ENCODE data around the gene MCHR2.

MCHR2 gene

DNA sequence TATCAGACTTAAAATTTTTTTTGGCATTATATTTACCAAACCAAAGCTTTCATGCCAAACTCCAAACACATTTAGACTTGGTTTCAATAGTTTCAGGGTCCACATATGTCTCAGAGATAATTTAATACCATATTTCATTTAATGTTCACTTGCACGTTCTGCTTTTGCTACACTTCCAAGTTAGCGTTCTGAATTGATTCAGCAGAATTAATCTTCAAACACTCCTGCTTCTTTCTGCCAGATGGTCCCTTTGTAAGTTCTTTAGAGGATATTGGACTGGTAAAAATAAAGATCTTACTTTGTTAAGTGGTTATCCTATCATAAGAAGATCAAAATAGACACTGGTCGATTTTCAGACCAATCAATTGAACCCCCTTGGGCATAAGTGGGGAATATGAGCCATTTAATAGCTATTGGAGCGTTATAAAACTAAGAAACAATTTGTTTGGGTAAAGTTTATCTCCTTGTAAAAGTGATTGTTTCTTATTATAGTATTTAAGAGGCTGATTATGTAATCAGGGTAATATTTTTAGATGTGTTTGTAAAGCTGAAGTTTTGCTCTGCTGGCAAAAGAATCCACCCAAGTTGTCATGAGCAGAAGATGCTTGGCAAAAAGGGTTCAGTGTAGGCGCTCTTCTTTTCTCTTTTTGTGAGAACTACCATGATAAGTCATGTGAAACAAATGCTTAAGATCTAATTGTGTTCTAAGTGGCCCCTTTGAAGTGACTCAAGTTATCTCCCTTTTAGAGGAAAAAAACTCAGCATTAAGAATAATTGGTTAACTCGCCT lies 92.2 kb downstream of the MCHR2 start:
- DNase-seq, result no peak

GRCh38 chr6:99894815-99895214 lies 99.2 kb downstream of the MCHR2 start:
- DNase-seq, result no peak

DNA sequence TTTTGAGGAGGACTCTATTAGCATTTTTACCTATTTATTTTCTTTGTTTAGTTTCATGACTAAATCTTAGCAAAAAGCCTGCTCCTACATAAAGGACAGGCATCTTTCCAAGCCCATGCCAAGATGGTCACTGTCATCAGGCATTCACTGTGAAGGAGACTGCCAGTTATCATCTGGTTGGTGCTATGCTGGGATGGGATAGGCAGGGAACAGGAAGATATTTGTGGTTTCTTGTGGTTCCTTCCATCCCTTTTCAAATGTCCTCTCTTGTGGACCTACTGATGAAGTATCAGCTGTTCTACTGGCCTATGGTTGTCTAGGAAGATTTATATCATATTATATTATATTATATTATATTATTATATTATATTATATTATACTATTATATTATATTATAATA lies 107.0 kb downstream of the MCHR2 start:
- no peak for DNase-seq

GRCh38 chr6:99885051-99885450 lies 109.0 kb downstream of the MCHR2 start:
- no peak for DNase-seq

DNA sequence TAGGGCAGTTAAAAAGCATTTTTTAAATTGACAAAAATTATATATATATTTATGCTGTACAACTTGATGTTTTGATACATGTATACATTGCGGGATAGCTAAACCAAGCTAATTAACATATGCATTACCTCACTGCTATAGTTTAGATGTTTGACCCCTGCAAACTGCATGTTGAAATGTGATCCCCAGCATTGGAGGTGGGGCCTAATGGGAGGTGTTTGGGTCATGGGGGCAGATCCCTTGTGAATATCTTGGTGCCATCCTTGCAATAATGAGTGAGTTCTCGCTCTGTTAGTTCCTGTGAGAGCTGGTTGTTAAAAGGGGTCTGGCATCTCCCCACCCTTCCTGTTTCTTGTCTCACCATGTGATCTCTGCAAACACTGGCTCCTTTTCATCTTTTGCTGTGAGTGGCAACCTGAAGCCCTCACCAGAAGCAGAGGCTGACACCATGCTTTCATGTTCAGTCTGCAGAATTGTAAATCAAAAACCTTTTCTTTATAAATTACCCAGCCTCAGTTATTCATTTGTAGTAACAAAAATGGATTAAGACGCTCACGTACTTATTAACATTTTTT lies 111.8 kb downstream of the MCHR2 start:
- DNase-seq, result no peak

- no peak for DNase-seq
Observed at GRCh38 chr6:99879431-99879830, 114.6 kb downstream of the MCHR2 start.

- no peak for DNase-seq
Observed at GRCh38 chr6:99875068-99875467, 119.0 kb downstream of the MCHR2 start.

DNA sequence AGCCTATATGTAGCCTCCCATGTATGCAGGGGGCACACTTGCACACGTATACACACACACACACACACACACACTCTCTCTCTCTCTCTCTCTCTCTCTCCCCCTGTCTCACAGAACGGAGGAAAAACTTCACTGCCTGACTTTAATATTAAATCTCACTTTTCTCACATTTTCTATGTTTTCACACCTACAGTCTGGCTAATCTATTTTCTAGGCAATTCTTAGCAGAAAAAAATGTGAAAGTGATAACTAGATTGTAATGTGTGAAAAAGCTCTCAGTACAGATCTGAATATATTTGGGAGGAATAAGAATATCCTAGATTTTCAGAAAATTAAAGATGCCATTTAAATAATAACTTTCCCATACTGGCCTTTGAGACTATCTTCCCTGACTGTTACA lies 120.9 kb downstream of the MCHR2 start:
- no peak for DNase-seq

DNA sequence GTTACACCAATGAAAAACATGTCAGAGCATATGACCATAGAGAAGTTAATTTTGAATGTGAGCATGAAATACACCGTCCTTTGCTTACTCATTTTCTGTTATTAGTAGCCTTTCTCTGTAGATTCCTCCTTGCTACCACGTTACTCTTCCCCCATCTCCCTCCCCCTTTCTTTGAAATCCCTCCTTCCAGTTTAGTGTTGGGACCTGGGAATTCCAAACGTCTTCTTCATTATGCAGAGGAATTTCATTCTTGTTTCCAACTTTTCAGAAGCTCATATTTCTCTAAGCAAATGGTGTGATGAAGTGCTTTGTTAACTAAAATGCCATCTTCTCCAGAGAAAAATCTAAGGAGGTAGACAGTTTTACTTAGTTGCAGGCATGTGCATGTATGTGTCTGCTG lies 122.4 kb downstream of the MCHR2 start:
- DNase-seq, result no peak

Data from NCI-H1092 (cell line).